Neural cell (in vitro differentiated cells): Measurements from ENCODE around the gene NEK5.

Source experiments
- EP300 ChIP-seq: fragments of 450-650 bp; conservative IDR thresholded peaks from 2 replicates; pipeline ENCODE4 v1.6.1; 2014; ENCODE audit warnings: antibody characterized with exemption, mild to moderate bottlenecking, moderate library complexity; ENCODE audit not compliant: poor library complexity, severe bottlenecking
- EZH2 ChIP-seq: fragments of 200-600, 300-800 bp; shearing (Covaris generic), sonication (generic); IDR thresholded peaks from 2 replicates; pipeline ENCODE4 v1.6.1; 2014; ENCODE audit warnings: antibody characterized with exemption, low read length, borderline replicate concordance, mild to moderate bottlenecking; ENCODE audit not compliant: insufficient read depth, poor library complexity, severe bottlenecking
- POLR2AphosphoS5 ChIP-seq: IDR thresholded peaks from 2 replicates; pipeline ENCODE4 v1.6.1; 2012
- RAD21 ChIP-seq: fragments of 450-650 bp; conservative IDR thresholded peaks from 2 replicates; pipeline ENCODE4 v1.6.1; 2014; ENCODE audit warnings: antibody characterized with exemption, mild to moderate bottlenecking, moderate library complexity
- REST ChIP-seq: IDR thresholded peaks from 2 replicates; pipeline ENCODE4 v1.6.1; 2012; ENCODE audit warnings: borderline replicate concordance
- SMC3 ChIP-seq: fragments of 450-650 bp; conservative IDR thresholded peaks from 2 replicates; pipeline ENCODE4 v1.6.1; 2014; ENCODE audit warnings: antibody characterized with exemption, mild to moderate bottlenecking, moderate library complexity; ENCODE audit not compliant: poor library complexity
- TAF1 ChIP-seq: IDR thresholded peaks from 2 replicates; pipeline ENCODE4 v1.6.1; 2012; ENCODE audit warnings: low read depth
- TF ChIP-seq, protein P1 (sequence below): fragments of 450-650 bp; IDR thresholded peaks from 2 replicates; pipeline ENCODE4 v1.5.1; 2014; ENCODE audit warnings: antibody characterized with exemption, mild to moderate bottlenecking, moderate library complexity; ENCODE audit not compliant: poor library complexity, severe bottlenecking

DNA sequence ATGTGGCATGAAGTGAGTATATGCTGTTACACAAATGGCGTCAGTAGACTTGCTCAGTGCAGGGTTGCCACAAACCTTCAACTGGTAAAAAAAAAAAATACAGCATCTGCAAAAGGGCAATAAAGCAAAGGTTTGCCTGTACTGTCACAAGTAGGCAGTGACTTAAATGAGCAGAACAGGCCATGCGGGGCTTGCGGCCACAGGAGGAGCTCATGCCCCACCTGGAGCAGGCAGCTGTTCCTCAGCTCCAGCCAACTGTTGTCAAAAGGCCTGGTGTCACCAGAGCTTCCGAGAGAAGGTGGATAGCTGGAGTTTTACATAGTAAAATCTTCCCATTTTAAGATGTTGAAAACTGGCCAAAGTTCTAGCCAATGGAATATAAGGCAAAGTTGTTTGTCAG, 125.3 kb downstream of the NEK5 start:
- no peak for TF ChIP-seq EP300
- no peak for TF ChIP-seq EZH2
- TF ChIP-seq, protein P1, sequence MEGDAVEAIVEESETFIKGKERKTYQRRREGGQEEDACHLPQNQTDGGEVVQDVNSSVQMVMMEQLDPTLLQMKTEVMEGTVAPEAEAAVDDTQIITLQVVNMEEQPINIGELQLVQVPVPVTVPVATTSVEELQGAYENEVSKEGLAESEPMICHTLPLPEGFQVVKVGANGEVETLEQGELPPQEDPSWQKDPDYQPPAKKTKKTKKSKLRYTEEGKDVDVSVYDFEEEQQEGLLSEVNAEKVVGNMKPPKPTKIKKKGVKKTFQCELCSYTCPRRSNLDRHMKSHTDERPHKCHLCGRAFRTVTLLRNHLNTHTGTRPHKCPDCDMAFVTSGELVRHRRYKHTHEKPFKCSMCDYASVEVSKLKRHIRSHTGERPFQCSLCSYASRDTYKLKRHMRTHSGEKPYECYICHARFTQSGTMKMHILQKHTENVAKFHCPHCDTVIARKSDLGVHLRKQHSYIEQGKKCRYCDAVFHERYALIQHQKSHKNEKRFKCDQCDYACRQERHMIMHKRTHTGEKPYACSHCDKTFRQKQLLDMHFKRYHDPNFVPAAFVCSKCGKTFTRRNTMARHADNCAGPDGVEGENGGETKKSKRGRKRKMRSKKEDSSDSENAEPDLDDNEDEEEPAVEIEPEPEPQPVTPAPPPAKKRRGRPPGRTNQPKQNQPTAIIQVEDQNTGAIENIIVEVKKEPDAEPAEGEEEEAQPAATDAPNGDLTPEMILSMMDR = no peak
- no peak for TF ChIP-seq SMC3
- TF ChIP-seq REST = no peak
- TF ChIP-seq RAD21 = no peak
- no peak for TF ChIP-seq POLR2AphosphoS5
- no peak for TF ChIP-seq TAF1
